ENCODE results near the gene ITPK1.

The ITPK1 gene

GRCh38 chr14:93005135-93005813 lies 110.5 kb downstream of the ITPK1 start:
- DNase-seq = no peak

GRCh38 chr14:93004699-93005082 lies 111.0 kb downstream of the ITPK1 start:
- no peak for DNase-seq

GRCh38 chr14:93003945-93004698 lies 111.6 kb downstream of the ITPK1 start:
- no peak for DNase-seq

GRCh38 chr14:93002851-93003298 lies 112.8 kb downstream of the ITPK1 start:
- no peak for DNase-seq

GRCh38 chr14:93002049-93002448 lies 113.7 kb downstream of the ITPK1 start:
- DNase-seq = no peak

- DNase-seq = no peak
Measured at GRCh38 chr14:92998946-92999345, 116.8 kb downstream of the ITPK1 start.

- DNase-seq = no peak
Measured at GRCh38 chr14:92997343-92998061, 118.2 kb downstream of the ITPK1 start.

GRCh38 chr14:92995620-92996019 lies 120.1 kb downstream of the ITPK1 start:
- DNase-seq = no peak

- no peak for DNase-seq
Measured at GRCh38 chr14:92994942-92995341, 120.8 kb downstream of the ITPK1 start.

GRCh38 chr14:92994131-92994676 lies 121.5 kb downstream of the ITPK1 start:
- DNase-seq = no peak

- no peak for DNase-seq
Measured at GRCh38 chr14:92993302-92993701, 122.4 kb downstream of the ITPK1 start.

- no peak for DNase-seq
Measured at GRCh38 chr14:92991536-92991935, 124.2 kb downstream of the ITPK1 start.

GRCh38 chr14:92990456-92991430 lies 125.0 kb downstream of the ITPK1 start:
- DNase-seq = no peak

- no peak for DNase-seq
Measured at GRCh38 chr14:92988786-92989755, 126.7 kb downstream of the ITPK1 start.

GRCh38 chr14:92987713-92988510 lies 127.8 kb downstream of the ITPK1 start:
- no peak for DNase-seq

- no peak for DNase-seq
Measured at GRCh38 chr14:92987148-92987570, 128.6 kb downstream of the ITPK1 start.

GRCh38 chr14:92986254-92987147 lies 129.2 kb downstream of the ITPK1 start:
- DNase-seq = no peak

GRCh38 chr14:92985521-92985920 lies 130.2 kb downstream of the ITPK1 start:
- no peak for DNase-seq

GRCh38 chr14:92984896-92985295 lies 130.8 kb downstream of the ITPK1 start:
- no peak for DNase-seq

All from T-helper 9 cell (primary cell).